Activated naive CD4-positive, alpha-beta T cell treated with Interleukin-2 at 50 U/mL for 16 hours (primary cell): ENCODE data around the gene C3orf18.
A peak's percentile ranks its signal among the peaks of the same experiment; 100 is the strongest.

Experiments
- DNase-seq: peaks from one replicate; pipeline ENCODE4 v3.0.0-alpha.2; 2020

C3orf18 gene

GRCh38 chr3:50567386-50568167 is at the start of gene C3orf18:
Gene C3orf18, minus strand, starts transcription at chr3:50567747. Its CDS starts 2,048 bp downstream, at chr3:50565699.
- peak; percentile 97 for DNase-seq

- DNase-seq, result peak; percentile 96
Observed at GRCh38 chr3:50616770-50617095, 49.2 kb upstream of the C3orf18 start.

GRCh38 chr3:50616003-50616769 is 48.6 kb upstream of the C3orf18 start:
- DNase-seq, result peak; percentile 86

GRCh38 chr3:50615190-50615589 is 47.6 kb upstream of the C3orf18 start:
- DNase-seq, result no peak

GRCh38 chr3:50612970-50613846 is 45.7 kb upstream of the C3orf18 start:
- DNase-seq, result no peak

GRCh38 chr3:50612234-50612882 is 44.8 kb upstream of the C3orf18 start:
- DNase-seq, result no peak

GRCh38 chr3:50611464-50612233 is 44.1 kb upstream of the C3orf18 start, which contains the start of gene CISH:
Gene CISH, minus strand, starts transcription at chr3:50611774. Its CDS starts 124 bp downstream, at chr3:50611650.
- DNase-seq, result peak; percentile 98

GRCh38 chr3:50610992-50611463 is 43.5 kb upstream of the C3orf18 start:
- no peak for DNase-seq

GRCh38 chr3:50610181-50610971 is 42.8 kb upstream of the C3orf18 start:
- DNase-seq, result peak; percentile 60

- no peak for DNase-seq
Observed at GRCh38 chr3:50609763-50610085, 42.2 kb upstream of the C3orf18 start.

- no peak for DNase-seq
Observed at GRCh38 chr3:50609071-50609762, 41.7 kb upstream of the C3orf18 start.

GRCh38 chr3:50608278-50608677 is 40.7 kb upstream of the C3orf18 start:
- no peak for DNase-seq

GRCh38 chr3:50607271-50608091 is 39.9 kb upstream of the C3orf18 start:
- no peak for DNase-seq

GRCh38 chr3:50606596-50606995 is 39.0 kb upstream of the C3orf18 start:
- DNase-seq, result no peak

GRCh38 chr3:50605901-50606326 is 38.4 kb upstream of the C3orf18 start:
- DNase-seq, result no peak

GRCh38 chr3:50604628-50605588 is 37.4 kb upstream of the C3orf18 start:
- no peak for DNase-seq

GRCh38 chr3:50604110-50604621 is 36.6 kb upstream of the C3orf18 start:
- DNase-seq, result no peak
